Type B pancreatic cell (in vitro differentiated cells): ENCODE measurements around the gene IL1RAPL1. TPM values are rescaled to one million over a fixed set of nuclear protein-coding genes. Genes with fewer than 3 reads are reported as not detected.

Experiments
- DNase-seq: peaks from one replicate; pipeline ENCODE4 v3.0.0; 2021; ENCODE audit warnings: mixed read lengths; ENCODE audit not compliant: unreplicated experiment; ENCODE audit errors: extremely low spot score
- H3K27ac Mint-ChIP-seq: 2 replicates; pipeline ENCODE4 v1.8.0; 2021; ENCODE audit warnings: mild to moderate bottlenecking, mixed read lengths
- H3K27me3 Mint-ChIP-seq: 2 replicates; pipeline ENCODE4 v1.8.0; 2021; ENCODE audit warnings: mixed read lengths
- H3K36me3 Mint-ChIP-seq: 2 replicates; pipeline ENCODE4 v1.8.0; 2021; ENCODE audit warnings: mixed read lengths
- H3K4me1 Mint-ChIP-seq: one replicate; pipeline ENCODE4 v1.8.0; 2021; ENCODE audit warnings: mixed read lengths; ENCODE audit not compliant: unreplicated experiment
- H3K4me3 Mint-ChIP-seq: 2 replicates; pipeline ENCODE4 v1.8.0; 2021; ENCODE audit warnings: mild to moderate bottlenecking, mixed read lengths
- H3K9me3 Mint-ChIP-seq: 2 replicates; pipeline ENCODE4 v1.8.0; 2021; ENCODE audit warnings: mixed read lengths
- total RNA-seq: library from RNA; stranded (reverse); gene quantifications from 2 replicates; pipeline ENCODE4 v1.2.1, GENCODE V29; 2021; ENCODE audit warnings: low replicate concordance
- TF ChIP-seq, protein P1 (sequence below): fragments of 200-600 bp; sonication (generic); conservative IDR thresholded peaks from 2 replicates; pipeline ENCODE4 v1.5.0; 2021; ENCODE audit warnings: antibody characterized with exemption, mild to moderate bottlenecking

Gene IL1RAPL1
- total RNA-seq, 1 donor from 2014 or later = 2.6 TPM

DNA sequence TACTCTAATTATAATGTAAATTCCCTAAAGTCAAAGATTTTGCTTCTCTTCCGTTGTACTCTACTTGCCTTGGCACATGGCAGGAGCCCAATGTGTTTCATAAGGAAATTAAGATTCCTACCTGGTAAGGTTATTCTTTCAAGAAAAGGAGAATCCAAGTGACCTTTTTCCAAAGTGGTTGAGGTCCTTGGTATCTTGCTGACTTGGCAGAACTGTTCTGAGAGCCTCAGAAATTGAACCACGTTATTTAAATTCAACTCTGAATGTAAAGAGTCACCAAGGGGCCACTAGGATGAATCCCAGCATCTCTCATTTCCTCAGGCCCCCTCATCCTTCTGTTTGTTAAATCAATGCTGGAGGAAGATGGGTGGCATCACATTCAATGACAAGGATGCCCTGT, 1209.9 kb downstream of the IL1RAPL1 start:
- TF ChIP-seq, protein P1, sequence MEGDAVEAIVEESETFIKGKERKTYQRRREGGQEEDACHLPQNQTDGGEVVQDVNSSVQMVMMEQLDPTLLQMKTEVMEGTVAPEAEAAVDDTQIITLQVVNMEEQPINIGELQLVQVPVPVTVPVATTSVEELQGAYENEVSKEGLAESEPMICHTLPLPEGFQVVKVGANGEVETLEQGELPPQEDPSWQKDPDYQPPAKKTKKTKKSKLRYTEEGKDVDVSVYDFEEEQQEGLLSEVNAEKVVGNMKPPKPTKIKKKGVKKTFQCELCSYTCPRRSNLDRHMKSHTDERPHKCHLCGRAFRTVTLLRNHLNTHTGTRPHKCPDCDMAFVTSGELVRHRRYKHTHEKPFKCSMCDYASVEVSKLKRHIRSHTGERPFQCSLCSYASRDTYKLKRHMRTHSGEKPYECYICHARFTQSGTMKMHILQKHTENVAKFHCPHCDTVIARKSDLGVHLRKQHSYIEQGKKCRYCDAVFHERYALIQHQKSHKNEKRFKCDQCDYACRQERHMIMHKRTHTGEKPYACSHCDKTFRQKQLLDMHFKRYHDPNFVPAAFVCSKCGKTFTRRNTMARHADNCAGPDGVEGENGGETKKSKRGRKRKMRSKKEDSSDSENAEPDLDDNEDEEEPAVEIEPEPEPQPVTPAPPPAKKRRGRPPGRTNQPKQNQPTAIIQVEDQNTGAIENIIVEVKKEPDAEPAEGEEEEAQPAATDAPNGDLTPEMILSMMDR = no peak
- Mint-ChIP-seq H3K27me3 (no peaks in the 10 kb centered on the region), H3K4me3 (no peak overlapping the region), H3K4me1 (no peaks in the 10 kb centered on the region), H3K27ac (no peak overlapping the region), H3K36me3 (no peaks in the 10 kb centered on the region), H3K9me3 (no peaks in the 10 kb centered on the region)
- DNase-seq = no peak

DNA sequence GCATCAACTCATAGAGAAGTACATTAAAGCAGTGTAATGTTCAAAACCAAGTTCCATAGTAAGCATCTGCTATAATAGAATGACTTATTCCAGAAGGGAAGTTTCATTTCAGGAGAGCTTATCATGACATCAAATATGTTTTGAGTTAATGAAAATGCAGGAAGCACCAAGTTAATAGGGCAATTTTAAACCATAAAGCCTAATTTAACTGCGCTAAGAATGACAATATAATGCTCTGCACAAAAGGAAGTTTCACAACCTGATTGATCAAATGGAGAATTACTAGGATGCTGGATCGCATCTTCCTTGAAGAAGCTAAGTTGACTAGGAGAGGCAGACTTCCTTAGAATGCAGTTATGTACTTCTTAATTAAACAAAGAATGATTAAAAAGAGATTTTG, 1211.2 kb downstream of the IL1RAPL1 start:
- Mint-ChIP-seq H3K9me3 (no peaks in the 10 kb centered on the region), H3K4me3 (no peak overlapping the region), H3K4me1 (no peaks in the 10 kb centered on the region), H3K27me3 (no peaks in the 10 kb centered on the region), H3K36me3 (no peaks in the 10 kb centered on the region), H3K27ac (no peak overlapping the region)
- no peak for DNase-seq
- TF ChIP-seq, protein P1 = no peak

DNA sequence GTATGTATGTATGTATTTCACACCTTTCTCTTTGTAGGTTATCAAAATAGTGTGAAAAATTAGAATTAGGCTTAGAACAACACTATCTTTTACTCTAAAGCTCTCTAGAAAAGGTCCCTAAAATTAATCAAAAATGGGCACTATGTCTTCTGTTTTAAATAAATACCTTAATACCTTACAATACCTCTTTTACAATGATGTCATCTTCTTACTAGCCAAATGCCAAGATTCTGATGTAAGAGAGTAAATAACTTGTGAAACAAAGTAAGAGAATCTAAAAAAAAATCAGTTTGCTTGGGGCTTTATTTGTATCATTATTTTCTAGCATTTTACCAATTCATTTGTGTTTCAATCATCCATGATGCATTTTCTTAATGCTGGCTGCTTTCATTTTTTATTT, 1225.9 kb downstream of the IL1RAPL1 start:
- no peaks in the 10 kb centered on the region for H3K9me3 Mint-ChIP-seq
- H3K4me3 Mint-ChIP-seq = no peak overlapping the region
- TF ChIP-seq, protein P1 = no peak
- H3K4me1 Mint-ChIP-seq = no peaks in the 10 kb centered on the region
- no peaks in the 10 kb centered on the region for H3K36me3 Mint-ChIP-seq
- no peak for DNase-seq
- H3K27ac Mint-ChIP-seq = no peak overlapping the region
- no peaks in the 10 kb centered on the region for H3K27me3 Mint-ChIP-seq

DNA sequence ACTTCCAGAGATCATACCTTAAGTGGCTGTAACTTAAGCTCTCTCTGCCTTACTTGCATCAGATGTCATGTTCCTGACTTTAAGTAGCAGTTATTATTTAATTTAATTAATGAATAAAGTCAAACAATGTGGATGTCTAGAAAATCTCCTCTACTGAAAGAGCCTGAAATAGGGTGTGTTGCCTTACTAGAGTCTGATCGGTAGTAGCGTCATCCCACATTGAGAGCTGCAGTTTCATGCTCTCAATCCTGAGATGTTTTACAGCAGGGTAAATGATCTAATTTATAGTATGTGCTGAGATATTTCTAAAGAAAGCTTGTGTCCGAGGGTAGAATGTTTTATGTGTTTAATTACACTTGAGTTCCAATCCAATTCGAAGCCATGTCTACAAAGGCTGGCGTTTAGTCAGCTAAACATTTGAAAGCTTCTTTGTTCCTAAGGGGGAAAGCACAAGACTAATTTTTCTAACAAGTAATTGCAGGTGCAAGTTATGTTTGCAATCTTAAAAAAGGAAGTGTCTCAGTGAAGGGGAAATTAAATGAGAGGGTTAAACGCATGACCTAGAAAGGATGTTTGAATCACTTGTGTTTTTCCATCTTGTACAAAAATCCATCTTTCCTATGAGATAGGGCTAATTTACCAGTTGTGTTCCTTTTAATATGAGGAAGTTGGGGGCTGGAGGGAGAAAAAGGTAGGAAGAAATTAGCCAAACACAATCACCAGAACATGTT, 1237.1 kb downstream of the IL1RAPL1 start:
- no peaks in the 10 kb centered on the region for H3K27me3 Mint-ChIP-seq
- H3K4me1 Mint-ChIP-seq = no peaks in the 10 kb centered on the region
- no peak for DNase-seq
- H3K9me3 Mint-ChIP-seq = no peaks in the 10 kb centered on the region
- TF ChIP-seq, protein P1 = no peak
- H3K27ac Mint-ChIP-seq = no peak overlapping the region
- H3K4me3 Mint-ChIP-seq = no peak overlapping the region
- H3K36me3 Mint-ChIP-seq = no peaks in the 10 kb centered on the region

DNA sequence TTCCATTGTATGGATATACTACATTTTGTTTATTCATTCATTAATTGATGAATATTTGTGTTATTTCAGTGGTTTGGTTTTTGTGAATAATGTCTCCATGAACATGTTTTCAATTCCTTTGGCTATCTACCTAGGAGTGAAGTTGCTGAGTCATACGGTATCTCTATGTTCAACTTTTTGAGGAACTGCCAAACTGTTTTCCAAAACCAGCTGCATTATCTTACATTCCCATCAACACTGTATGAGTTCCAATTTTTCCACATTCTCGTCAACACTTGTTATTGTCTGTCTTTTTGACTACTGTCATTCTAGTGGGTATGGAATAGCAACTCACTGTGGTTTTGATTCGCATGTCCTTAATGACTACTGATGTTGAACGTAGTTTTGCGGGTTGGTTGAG, 1239.5 kb downstream of the IL1RAPL1 start:
- H3K4me3 Mint-ChIP-seq = no peak overlapping the region
- H3K36me3 Mint-ChIP-seq = no peaks in the 10 kb centered on the region
- no peaks in the 10 kb centered on the region for H3K4me1 Mint-ChIP-seq
- no peaks in the 10 kb centered on the region for H3K9me3 Mint-ChIP-seq
- no peak overlapping the region for H3K27ac Mint-ChIP-seq
- no peak for DNase-seq
- H3K27me3 Mint-ChIP-seq = no peaks in the 10 kb centered on the region
- TF ChIP-seq, protein P1 = no peak
